NT2/D1 (cell line): ENCODE data around the gene BOLA3.

Experiments used
- DNase-seq: peaks from one replicate; pipeline ENCODE4 v3.0.0-alpha.2; 2011; ENCODE audit warnings: low read depth, low spot score
- H3K27me3 ChIP-seq: 2 replicates; pipeline ENCODE4 v1.6.0; 2011; ENCODE audit warnings: mild to moderate bottlenecking; ENCODE audit not compliant: insufficient read length, insufficient read depth
- H3K36me3 ChIP-seq: 2 replicates; pipeline ENCODE4 v1.6.1; 2011; ENCODE audit warnings: mild to moderate bottlenecking, low read length, mixed read lengths; ENCODE audit not compliant: insufficient read depth, insufficient read length
- H3K4me1 ChIP-seq: 2 replicates; pipeline ENCODE4 v1.5.1; 2011; ENCODE audit not compliant: insufficient read depth, insufficient read length
- H3K4me3 ChIP-seq: 2 replicates; pipeline ENCODE4 v1.5.1; 2011; ENCODE audit warnings: low read depth; ENCODE audit not compliant: insufficient read length
- H3K9ac ChIP-seq: 2 replicates; pipeline ENCODE4 v1.6.0; 2011; ENCODE audit warnings: low read depth; ENCODE audit not compliant: insufficient read length
- H3K9me3 ChIP-seq: 2 replicates; pipeline ENCODE4 v1.5.1; 2011; ENCODE audit warnings: mild to moderate bottlenecking, low read length; ENCODE audit not compliant: insufficient read depth
- SUZ12 ChIP-seq: IDR thresholded peaks from 2 replicates; pipeline ENCODE4 v1.6.1; 2011; ENCODE audit not compliant: insufficient read length, insufficient read depth; ENCODE audit errors: extremely low read depth
- YY1 ChIP-seq: IDR thresholded peaks from 2 replicates; pipeline ENCODE4 v1.6.1; 2011; ENCODE audit not compliant: insufficient read length, insufficient read depth
- ZNF274 ChIP-seq: IDR thresholded peaks from 2 replicates; pipeline ENCODE4 v1.6.1; 2011; ENCODE audit warnings: mild to moderate bottlenecking, low read depth, low read length

BOLA3 gene

GRCh38 chr2:74086021-74086420, 61.7 kb downstream of the BOLA3 start:
- no peaks in the 10 kb centered on the region for H3K27me3 ChIP-seq
- DNase-seq, result no peak
- TF ChIP-seq SUZ12 (no peak), ZNF274 (no peak), YY1 (no peak)
- H3K4me1 ChIP-seq, result peaks cover 14% of the 10 kb centered on the region
- H3K9ac ChIP-seq, result no peak overlapping the region
- H3K4me3 ChIP-seq, result no peak overlapping the region
- H3K36me3 ChIP-seq, result peaks cover 35% of the 10 kb centered on the region
- no peaks in the 10 kb centered on the region for H3K9me3 ChIP-seq
